ENCODE measurements around the gene ESR1.
"Not testable (repeated sequence)": the region's sequence is repeated elsewhere in the genome, so short reads cannot be mapped to it uniquely, and the experiment has no call there.

ESR1 gene

GRCh38 chr6:152100183-152100618 is 292.7 kb downstream of the ESR1 start:
- DNase-seq, result peak in 1 of 2 experiments; percentile 19

GRCh38 chr6:152107973-152108372 is 300.5 kb downstream of the ESR1 start:
- DNase-seq, result no peak

GRCh38 chr6:152110886-152111820 is 303.7 kb downstream of the ESR1 start:
- DNase-seq, result no peak

- no peak for DNase-seq
Observed at GRCh38 chr6:152112491-152113261, 305.2 kb downstream of the ESR1 start.

- DNase-seq, result no peak
Observed at GRCh38 chr6:152117156-152118133, 310.0 kb downstream of the ESR1 start.

- no peak for DNase-seq
Observed at GRCh38 chr6:152118224-152118623, 310.7 kb downstream of the ESR1 start.

GRCh38 chr6:152118678-152119077 is 311.2 kb downstream of the ESR1 start:
- no peak for DNase-seq

- DNase-seq, result no peak
Observed at GRCh38 chr6:152119831-152120230, 312.3 kb downstream of the ESR1 start.

- DNase-seq, result no peak
Observed at GRCh38 chr6:152121910-152122309, 314.4 kb downstream of the ESR1 start.

GRCh38 chr6:152122434-152122833 is 315.0 kb downstream of the ESR1 start:
- no peak for DNase-seq

- DNase-seq, result no peak
Observed at GRCh38 chr6:152123076-152123475, 315.6 kb downstream of the ESR1 start.

- peak in 1 of 2 experiments; percentile 70 for DNase-seq
Observed at GRCh38 chr6:152124429-152125074, 317.1 kb downstream of the ESR1 start.

GRCh38 chr6:152127432-152128165 is 320.1 kb downstream of the ESR1 start:
- no peak for DNase-seq

- no peak for DNase-seq
Observed at GRCh38 chr6:152129691-152130151, 322.2 kb downstream of the ESR1 start.

- DNase-seq, result no peak
Observed at GRCh38 chr6:152130441-152130840, 323.0 kb downstream of the ESR1 start.

- no peak for DNase-seq
Observed at GRCh38 chr6:152135755-152136448, 328.4 kb downstream of the ESR1 start.

- no peak for DNase-seq
Observed at GRCh38 chr6:152136449-152136825, 329.0 kb downstream of the ESR1 start.

GRCh38 chr6:152138344-152138743 is 330.9 kb downstream of the ESR1 start:
- DNase-seq, result not testable (repeated sequence)

- no peak for DNase-seq
Observed at GRCh38 chr6:152142105-152142504, 334.6 kb downstream of the ESR1 start.

GRCh38 chr6:152143359-152143758 is 335.9 kb downstream of the ESR1 start:
- DNase-seq, result no peak

GRCh38 chr6:152146385-152146784 is 338.9 kb downstream of the ESR1 start:
- no peak for DNase-seq
